ENCODE measurements around the gene SMYD1.

- TF ChIP-seq CTCF (IDR thresholded peaks at IDR 0.05) (no peak), POLR2A (IDR thresholded peaks at IDR 0.05; ENCODE audit: low read depth) (no peak), POLR2AphosphoS5 (IDR thresholded peaks at IDR 0.05) (no peak), EP300 (IDR thresholded peaks at IDR 0.05) (no peak)
These were observed 54.7 kb downstream of the SMYD1 start for GRCh38 chr2:88122141-88122884.

Data from esophagus muscularis mucosa (tissue), 4 donors.